22Rv1 (cell line): ENCODE data around the gene DNAJC7.

Source experiments
- ZFX ChIP-seq: fragments of 450-650 bp; IDR thresholded peaks from 2 replicates; pipeline ENCODE4 v1.6.1; 2017; ENCODE audit warnings: antibody characterized with exemption, borderline replicate concordance
- TF ChIP-seq, protein P1 (sequence below): fragments of 450-650 bp; IDR thresholded peaks from 2 replicates; pipeline ENCODE4 v1.5.1; 2017; ENCODE audit warnings: mild to moderate bottlenecking

DNA sequence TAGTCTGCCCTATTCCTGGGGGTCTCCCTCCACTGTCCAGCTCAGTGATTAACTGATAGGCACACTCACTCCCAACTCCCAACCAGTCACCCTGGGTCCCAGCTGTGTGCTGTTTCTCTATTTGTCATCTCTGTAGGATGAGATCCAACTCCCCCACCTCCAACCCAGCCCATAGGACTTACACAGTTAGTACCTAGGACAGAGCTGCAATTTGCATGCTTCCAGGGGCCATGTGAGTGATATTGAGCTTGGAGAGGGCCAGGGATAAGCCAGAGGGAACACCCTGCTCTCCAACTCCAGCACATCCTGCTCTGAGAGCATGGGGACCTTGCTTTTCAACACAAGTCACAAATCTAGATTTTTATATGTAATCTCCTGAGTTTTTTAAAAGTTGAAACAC is 24.4 kb upstream of the DNAJC7 start:
- TF ChIP-seq, protein P1, sequence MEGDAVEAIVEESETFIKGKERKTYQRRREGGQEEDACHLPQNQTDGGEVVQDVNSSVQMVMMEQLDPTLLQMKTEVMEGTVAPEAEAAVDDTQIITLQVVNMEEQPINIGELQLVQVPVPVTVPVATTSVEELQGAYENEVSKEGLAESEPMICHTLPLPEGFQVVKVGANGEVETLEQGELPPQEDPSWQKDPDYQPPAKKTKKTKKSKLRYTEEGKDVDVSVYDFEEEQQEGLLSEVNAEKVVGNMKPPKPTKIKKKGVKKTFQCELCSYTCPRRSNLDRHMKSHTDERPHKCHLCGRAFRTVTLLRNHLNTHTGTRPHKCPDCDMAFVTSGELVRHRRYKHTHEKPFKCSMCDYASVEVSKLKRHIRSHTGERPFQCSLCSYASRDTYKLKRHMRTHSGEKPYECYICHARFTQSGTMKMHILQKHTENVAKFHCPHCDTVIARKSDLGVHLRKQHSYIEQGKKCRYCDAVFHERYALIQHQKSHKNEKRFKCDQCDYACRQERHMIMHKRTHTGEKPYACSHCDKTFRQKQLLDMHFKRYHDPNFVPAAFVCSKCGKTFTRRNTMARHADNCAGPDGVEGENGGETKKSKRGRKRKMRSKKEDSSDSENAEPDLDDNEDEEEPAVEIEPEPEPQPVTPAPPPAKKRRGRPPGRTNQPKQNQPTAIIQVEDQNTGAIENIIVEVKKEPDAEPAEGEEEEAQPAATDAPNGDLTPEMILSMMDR, result no peak
- TF ChIP-seq ZFX, result no peak
